ENCODE results near the gene SDC4.
"Not testable (repeated sequence)": the region's sequence is repeated elsewhere in the genome, so short reads cannot be mapped to it uniquely, and the experiment has no call there.

The SDC4 gene

GRCh38 chr20:45363611-45364492 is 15.6 kb upstream of the SDC4 start:
- DNase-seq, result no peak

GRCh38 chr20:45362804-45363610 is 14.8 kb upstream of the SDC4 start, which contains the start of gene SYS1:
Gene SYS1, plus strand, starts transcription at chr20:45363156. Its CDS starts 376 bp downstream, at chr20:45363532.
- DNase-seq, result peak; percentile 99

DNA sequence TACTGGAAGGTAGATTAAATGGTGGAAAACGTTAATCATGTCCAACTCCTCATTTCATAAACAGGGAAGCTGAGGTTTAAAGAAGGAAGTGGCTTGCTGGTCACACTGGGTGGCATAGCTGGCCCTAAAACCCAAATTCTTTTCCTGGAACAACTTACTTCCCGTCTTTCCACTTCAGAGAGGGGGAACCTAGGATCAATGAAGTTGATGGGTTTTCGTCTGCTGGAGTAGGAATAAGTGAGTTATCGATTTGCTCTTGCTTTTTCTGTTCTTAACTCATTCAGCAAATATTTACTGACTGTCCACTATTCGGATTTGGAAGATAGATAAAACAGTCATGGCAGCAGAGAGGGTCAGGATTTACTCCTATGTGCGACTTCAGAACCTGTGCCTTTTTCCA is 13.6 kb upstream of the SDC4 start:
- DNase-seq, result no peak

DNA sequence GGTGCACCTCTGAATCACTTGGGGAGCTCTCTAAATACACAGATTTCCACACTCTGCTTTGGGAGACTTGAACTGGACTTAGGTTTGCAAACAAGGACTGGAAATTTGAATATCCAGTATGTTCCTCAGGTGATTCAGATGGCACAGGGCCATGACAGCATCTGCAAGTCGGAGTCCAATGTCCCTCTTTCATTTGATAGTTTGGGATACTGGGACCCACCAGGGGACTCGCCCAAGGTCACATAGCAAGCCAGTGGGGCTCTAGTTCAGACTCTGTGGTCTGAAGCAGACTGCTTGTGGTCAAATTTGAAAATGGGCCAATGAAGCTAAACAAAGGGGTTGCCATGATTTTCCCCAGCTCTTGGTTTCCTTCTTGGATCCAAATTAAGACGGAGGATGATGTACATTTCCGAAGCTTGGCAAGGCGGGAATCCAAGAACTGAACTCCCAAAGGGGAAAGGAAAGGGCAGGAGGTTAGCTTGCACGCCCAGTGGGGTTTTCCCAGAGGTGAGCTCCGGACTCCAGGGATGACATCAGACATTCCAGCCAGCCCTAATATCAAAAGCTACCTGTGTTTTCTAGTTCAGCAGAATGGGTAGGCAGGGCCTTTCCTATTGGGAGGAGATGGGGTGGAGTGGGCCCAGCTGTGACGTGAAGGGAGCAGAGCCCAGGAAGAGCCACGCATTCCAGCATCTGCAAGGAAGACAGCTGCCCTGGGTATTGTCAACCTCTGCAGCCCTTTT is 11.4 kb upstream of the SDC4 start:
- DNase-seq, result no peak

DNA sequence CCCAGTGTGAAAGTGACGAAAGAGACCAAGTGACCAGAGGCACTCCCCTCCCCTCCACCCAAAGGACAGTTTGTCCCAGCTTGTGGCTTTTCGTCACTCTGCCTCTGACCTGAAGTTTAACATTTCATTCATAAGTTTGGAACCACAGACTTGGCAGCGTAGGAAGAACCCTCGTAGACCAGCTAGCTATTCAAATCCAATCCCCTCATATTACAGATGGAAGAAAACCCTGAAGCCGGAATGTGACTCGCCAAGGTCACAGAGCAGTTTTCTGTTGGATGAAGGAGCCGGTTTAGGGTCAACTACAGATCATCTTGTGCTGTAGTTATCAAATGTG is 10.8 kb upstream of the SDC4 start:
- no peak for DNase-seq

- no peak for DNase-seq
Measured at GRCh38 chr20:45358282-45359068, 10.3 kb upstream of the SDC4 start.

DNA sequence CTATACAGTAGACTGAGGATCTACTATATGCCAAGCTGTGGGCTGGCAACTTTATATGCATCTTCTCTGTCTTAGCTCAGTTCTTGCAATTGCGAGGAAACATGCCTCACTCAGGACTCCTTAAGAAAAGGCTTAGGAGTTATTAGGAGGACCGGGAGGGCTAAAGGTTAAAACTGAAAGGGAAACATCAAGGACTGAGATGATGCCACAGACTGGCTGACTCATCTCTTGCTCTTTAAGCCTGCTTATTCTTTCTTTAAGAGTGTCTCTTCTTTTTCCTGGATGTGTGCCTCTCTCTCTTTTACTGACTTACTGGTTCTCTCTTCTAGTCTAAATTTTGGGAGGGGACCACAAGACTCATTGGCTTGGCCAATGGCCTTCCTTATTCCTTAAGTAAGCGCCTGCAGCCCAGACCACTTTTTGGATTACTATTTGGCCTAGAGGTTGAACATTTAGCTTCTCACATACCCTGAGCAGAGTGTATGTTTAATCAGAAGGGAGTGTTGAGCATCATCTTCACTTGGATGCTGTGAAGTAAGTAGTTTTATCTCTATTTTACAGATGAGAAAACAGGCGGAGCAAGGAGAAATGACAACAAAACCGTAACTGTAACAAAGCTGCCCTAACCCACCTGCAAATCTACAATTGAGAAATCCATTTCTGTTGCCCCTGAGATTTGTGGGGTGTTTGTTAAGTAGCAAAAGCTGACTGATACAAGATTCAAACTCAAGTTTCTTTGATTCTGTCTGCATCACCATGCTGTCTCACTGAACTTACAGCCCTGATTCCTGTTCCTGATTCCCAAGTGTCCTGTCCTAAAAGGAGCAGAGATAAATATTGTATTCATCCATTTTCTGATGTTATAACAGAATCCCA is 7.2 kb upstream of the SDC4 start:
- DNase-seq, result no peak

- DNase-seq, result no peak
Measured at GRCh38 chr20:45354423-45355208, 6.4 kb upstream of the SDC4 start.

- DNase-seq, result no peak
Measured at GRCh38 chr20:45353746-45354145, 5.5 kb upstream of the SDC4 start.

- no peak for DNase-seq
Measured at GRCh38 chr20:45352729-45353128, 4.5 kb upstream of the SDC4 start.

GRCh38 chr20:45350795-45351194 is 2.6 kb upstream of the SDC4 start:
- not testable (repeated sequence) for DNase-seq

DNA sequence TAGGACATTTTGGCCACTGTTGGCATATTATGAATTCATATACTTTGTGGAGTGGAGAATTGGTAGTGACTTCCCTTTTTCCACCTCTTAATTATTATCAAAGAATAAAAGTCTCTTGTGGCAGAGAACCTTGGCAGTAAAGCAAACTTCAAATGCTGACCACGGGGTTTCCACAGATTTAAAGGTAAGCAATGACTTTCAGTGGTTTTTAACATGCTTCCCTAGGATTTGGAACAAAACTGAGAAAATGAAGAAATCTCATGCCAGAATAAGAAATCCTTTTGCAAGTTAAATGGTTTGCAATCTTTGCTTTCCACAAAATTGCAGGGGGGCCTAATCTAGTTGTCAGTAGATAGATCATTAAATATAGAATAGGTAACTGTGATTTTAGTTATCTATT is 2.0 kb upstream of the SDC4 start:
- no peak for DNase-seq

DNA sequence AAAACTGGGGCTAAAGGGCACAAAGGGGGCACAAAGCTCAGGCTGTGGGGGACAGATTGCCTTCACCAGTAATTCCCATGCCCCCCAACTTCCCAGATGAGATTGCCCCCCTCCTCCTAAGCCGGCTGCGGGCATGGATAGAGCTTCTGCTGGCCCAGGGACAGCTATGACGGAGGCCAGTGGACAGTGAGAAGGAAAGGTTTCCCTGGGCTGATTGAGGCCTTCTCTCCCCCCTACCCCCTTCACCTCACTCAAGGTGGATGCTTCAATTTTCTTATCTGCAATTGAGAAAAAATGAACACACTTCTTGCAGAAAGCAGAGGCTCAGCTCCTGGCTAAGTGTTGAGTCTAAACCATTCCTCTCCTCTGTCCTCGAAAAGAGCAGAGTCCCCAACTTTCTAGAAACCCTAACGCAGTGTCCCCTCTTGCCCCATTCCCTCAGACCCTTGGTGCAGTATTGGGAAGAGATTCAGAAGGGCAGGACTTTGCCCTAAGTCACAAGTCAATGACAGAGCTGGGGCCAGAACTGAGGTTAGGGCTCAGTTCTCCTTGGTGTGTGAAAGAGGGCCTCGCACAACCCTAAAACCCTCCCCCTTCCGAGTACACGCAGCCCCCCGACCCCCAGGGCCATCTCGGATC is 808 bp downstream of the SDC4 start:
- DNase-seq, result no peak

DNA sequence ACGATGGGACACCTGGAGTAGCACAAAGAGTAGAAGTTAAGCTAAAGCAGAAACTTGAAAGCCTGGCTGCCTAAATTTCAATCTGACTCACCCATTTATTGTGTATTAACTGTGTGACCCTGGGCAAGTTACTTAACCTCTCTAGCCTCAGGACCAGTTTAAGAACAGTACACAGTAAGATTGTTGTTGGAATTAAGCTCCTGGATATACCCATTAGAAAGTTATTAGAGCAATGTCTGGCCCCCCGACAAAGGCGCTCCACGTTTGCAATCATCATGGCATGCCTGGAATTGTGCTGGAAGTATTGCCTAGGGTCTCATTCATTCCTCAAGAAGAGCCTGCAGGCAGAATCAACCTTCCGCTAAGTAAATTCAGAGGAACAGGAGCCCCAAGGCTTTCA is 1.4 kb downstream of the SDC4 start:
- no peak for DNase-seq

DNA sequence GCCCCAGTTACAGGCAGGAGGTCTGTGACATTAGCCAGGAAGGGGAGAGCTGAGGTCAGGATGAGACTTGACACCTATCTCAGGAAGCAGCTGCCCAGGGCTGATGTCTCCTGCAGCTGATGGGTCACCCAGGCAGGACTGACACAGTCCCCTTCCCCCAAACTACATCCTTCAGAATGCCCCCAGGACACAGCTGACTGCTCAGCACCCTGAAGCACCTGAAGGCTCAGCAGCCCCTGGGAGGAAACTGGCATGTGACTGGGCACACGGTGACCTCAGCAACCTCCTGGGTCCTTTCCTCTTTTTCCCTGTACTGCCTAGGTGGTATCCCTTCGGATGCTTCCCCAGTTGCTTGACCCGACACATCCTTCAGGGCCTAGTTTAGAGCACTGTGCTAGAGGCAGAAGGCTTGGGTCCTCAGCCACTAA is 1.9 kb downstream of the SDC4 start:
- no peak for DNase-seq

GRCh38 chr20:45345104-45345936 is 2.9 kb downstream of the SDC4 start:
- DNase-seq, result no peak

- no peak for DNase-seq
Measured at GRCh38 chr20:45344168-45344860, 3.9 kb downstream of the SDC4 start.

DNA sequence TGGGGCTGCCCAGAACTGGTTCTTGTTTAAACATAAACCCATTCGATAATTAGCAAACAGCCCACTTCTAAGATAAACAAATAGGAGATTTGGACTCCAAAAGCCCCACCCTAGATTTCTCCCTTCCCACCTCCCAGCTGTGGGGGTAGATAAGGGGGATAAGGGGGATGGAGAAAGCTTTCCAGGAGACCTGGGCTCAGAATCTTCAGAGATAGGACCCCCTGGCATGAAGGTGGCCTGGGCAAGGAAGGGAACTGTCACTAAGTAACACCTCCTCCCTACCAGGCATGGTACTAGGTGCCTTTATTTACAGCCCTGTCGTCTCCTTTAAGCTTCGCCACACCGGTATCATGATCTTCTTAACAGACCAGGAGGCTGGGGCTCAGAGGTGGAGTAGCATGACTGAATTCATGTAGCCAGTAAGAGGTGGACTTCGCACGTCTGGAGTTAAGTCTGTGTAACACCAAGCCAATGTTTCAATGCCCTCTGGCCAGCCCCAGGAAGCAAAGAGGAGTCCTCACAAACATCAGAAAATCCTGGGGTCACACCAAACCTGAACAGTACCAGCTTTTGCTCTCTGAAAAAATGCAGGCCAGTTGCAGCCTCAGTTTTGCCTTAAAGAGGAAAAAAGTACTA is 4.6 kb downstream of the SDC4 start:
- no peak for DNase-seq

Data from activated CD4-positive, alpha-beta T cell treated with anti-CD3 and anti-CD28 coated beads, Interleukin-2, amount 50 U/mL, for 1 hour (primary cell).